ENCODE measurements around the gene TRIM73.
A peak's percentile ranks its signal among the peaks of the same experiment; 100 is the strongest.
"Not testable (repeated sequence)": the region's sequence is repeated elsewhere in the genome, so short reads cannot be mapped to it uniquely, and the experiment has no call there.

The TRIM73 gene

GRCh38 chr7:75415428-75415817 is 20.0 kb downstream of the TRIM73 start:
- DNase-seq (ENCODE audit: low read depth in 1 of 2, low spot score in 1 of 2), result not testable (repeated sequence)

DNA sequence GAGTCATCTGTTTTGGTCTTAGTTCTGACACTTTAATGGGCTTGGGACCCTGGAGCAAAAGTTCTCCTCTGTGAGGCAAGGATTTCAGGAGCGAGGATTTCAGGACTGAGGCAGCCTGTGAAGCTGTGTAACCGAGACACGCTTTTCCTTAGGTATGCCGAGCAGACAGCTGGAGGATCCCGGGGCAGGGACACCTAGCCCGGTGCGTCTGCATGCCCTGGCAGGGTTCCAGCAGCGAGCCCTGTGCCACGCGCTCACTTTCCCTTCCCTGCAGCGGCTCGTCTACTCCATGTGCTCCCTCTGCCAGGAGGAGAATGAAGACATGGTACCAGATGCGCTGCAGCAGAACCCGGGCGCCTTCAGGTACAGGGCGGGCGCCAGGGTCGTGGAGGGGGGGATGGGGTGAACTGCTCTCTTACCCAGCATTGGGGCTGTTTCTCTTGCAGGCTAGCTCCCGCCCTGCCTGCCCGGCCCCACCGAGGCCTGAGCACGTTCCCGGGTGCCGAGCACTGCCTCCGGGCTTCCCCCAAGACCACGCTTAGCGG is 20.5 kb downstream of the TRIM73 start:
- not testable (repeated sequence) for DNase-seq (ENCODE audit: low read depth in 1 of 2, low spot score in 1 of 2)

GRCh38 chr7:75416787-75417186 is 21.4 kb downstream of the TRIM73 start:
- DNase-seq (ENCODE audit: low read depth in 1 of 2, low spot score in 1 of 2), result not testable (repeated sequence)

DNA sequence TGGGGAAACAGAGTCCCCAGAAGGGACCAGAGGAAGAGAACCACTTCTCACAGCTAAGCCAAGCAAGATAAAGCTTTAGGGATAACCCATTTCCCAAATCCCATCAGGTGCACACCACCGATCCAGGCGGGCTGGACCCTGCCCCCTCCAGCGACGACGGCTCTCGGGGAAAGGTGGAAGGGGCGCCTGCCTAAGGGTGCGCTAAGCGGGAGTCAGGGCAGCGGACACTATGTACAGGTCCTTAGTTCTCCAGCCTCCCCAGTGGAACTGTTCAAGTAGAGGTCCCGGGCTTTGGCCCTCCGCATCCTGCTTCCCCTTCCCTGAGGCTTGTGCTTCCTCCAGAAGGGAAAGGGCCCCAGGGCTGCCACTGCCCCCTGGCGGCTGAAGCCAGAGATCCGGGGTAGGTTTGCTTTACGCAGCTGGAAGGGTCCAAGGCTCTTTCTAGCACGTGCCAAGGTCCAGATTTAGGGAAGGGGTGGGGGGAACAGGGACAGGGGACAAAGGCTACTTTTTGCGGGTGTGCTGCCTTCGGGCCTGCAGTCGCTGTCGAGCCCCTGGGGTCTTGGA is 22.9 kb downstream of the TRIM73 start:
- DNase-seq (ENCODE audit: low read depth in 1 of 2, low spot score in 1 of 2), result not testable (repeated sequence)

GRCh38 chr7:75419210-75419609 is 23.8 kb downstream of the TRIM73 start:
- not testable (repeated sequence) for DNase-seq (ENCODE audit: low read depth in 1 of 2, low spot score in 1 of 2)

DNA sequence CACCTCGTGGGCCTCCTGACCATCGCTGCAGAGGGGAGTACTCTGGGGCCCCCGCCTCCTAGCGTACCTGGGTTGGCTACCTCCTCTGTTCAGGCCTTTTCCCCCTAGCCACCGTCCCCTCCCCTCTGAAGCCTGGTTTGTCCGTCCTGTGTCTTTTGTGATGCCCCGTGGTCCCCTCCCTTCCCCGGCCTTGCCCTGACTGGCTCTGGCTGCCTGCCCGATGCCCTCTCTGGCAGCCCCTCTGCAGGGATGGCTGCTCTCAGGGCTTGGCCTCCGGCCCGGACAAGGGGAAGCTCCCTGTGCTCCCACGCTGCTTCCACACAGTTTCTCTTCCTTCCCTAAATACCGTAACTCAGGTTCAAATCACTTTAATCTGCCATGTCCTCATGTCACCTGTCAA is 24.3 kb downstream of the TRIM73 start:
- not testable (repeated sequence) for DNase-seq (ENCODE audit: low read depth in 1 of 2, low spot score in 1 of 2)

DNA sequence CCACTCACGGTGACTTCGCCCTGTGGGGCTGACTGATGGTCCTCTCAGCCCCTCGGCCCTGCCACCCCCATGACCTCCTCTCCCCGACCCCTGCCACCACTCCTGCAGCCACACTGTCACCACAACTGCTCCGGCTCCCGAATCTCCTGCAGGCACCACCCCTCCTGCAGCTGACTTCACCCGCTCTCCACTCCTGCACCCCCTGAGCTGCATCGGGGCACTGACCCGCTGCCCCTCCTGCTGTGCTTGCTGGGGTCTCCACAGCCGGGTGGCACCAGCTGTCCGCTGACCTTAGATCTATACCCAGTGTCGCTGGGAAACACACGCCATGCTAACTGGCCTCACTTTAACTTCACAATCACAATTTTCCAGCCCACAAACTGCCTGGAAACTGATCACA is 24.7 kb downstream of the TRIM73 start:
- not testable (repeated sequence) for DNase-seq (ENCODE audit: low read depth in 1 of 2, low spot score in 1 of 2)

GRCh38 chr7:75421798-75422710 is 26.6 kb downstream of the TRIM73 start:
- DNase-seq (ENCODE audit: low read depth in 1 of 2, low spot score in 1 of 2), result not testable (repeated sequence)

DNA sequence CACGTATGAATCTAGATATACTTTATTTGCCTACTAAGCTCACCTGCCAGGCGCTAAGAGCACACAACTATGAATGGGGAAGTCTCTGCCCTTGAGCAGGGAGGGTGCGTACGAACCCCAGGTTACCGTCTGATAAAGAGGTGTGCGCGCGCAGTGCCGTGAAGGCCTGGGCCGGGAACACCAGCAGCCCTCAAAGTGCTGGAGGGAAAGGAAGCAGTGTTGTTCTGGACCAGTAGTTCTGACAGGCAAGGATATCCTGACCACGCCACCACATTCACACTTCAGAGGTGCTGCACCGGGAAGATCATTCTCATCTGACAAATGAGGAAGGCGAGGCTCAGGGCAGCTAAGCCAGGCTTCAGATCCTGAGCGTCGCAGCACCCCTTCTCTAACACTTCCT is 28.1 kb downstream of the TRIM73 start:
- not testable (repeated sequence) for DNase-seq (ENCODE audit: low read depth in 1 of 2, low spot score in 1 of 2)

- not testable (repeated sequence) for DNase-seq (ENCODE audit: low read depth in 1 of 2, low spot score in 1 of 2)
Observed at GRCh38 chr7:75439000-75439399, 43.6 kb downstream of the TRIM73 start.

- DNase-seq (ENCODE audit: low read depth in 1 of 2, low spot score in 1 of 2), result not testable (repeated sequence)
Observed at GRCh38 chr7:75442101-75442464, 46.7 kb downstream of the TRIM73 start.

DNA sequence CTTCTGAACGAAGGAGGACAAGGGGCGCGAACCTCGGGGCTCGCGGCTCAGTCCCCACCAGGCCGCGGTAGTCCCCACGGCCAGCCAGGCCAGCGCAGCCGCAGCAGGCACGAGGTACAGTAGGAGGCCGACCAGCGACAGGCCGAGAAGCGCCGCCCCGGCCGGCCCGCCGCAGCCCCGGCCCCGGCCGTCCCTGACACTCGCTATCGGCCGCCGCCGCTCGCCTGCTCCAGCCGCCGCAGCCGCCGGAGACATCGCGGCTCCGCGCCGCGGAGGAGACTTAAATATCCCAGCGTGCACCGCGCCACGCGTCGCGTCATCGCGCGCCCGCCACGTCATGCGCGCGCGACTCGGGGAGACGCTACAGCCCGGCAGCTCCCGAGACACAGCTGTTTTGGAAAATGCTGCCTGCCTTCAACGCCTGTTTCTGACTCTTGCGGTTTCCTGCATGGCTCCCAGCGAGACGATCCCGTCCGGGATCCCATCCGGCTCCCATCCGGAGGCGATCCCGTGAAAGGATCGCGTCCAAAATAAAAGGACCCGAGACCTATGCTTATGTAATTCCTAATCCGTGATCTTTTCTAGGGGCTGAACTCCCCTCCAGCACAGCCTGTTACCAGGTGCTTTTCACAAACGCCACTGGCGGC is 47.2 kb downstream of the TRIM73 start:
- DNase-seq (ENCODE audit: low read depth in 1 of 2, low spot score in 1 of 2), result peak in 1 of 2 donors; percentile 19

DNA sequence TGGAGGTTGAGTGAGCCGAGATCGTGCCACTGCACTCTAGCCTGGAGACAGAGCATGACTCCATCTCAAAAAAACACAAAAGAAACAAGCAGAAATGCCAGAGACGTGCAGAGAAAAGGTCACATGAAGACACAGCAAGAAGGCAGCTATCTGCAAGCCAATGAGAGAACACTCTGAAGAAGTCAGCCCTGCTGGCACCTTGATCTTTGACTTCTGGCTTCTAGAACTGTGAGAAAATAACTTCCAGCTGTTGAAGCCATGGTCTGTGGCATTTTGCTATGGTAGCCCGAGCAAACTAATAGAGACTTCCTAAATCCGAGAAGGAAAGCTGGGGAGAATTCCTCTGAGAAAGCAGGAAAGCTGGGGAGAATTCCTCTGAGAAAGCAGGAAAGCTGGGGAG is 54.5 kb downstream of the TRIM73 start:
- DNase-seq (ENCODE audit: low read depth in 1 of 2, low spot score in 1 of 2), result not testable (repeated sequence)

DNA sequence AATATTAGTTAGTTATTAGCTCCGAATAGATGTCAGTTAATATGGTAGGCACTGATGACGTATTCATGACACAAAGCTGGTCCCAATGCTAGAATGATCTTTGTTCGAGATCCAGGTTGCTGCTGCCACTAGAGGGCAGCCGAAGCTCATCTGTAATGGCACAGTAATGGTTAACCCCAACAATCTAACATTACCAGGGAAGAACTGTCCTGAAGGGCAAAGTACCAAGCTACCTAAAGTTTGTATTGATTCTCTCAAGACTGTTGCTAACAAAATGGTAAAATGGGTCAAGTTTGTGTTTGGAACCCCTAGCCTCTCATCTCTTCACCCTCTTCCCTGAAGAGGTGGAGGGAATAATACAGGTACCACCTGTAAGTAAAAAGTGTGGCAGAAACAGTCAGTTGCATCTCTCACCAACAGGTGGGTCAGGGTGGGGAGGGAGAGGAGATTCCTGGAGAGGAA is 57.1 kb downstream of the TRIM73 start:
- DNase-seq (ENCODE audit: low read depth in 1 of 2, low spot score in 1 of 2), result not testable (repeated sequence)
